Measurements from ENCODE around the gene RASA3. TPM values are rescaled to one million over a fixed set of nuclear protein-coding genes. Genes with fewer than 3 reads are reported as not detected.
"Not testable (repeated sequence)": the region's sequence is repeated elsewhere in the genome, so short reads cannot be mapped to it uniquely, and the experiment has no call there.

The RASA3 gene
- total and polyA plus RNA-seq, 12 donors: 6.8 to 16.9 (median 10.3) TPM

GRCh38 chr13:114099191-114099590 lies 33.2 kb downstream of the RASA3 start:
- peak overlapping the region in 8 of 10 donors; percentile 56 to 80 (median 66) for H3K27ac ChIP-seq
- peaks cover 9 to 33% (median 19%) of the 10 kb centered on the region in 9 donors for H3K4me1 ChIP-seq
- no peak overlapping the region for H3K4me3 ChIP-seq
- H3K27me3 ChIP-seq: no peaks in the 10 kb centered on the region
- DNase-seq (peak; percentile 70 to 89), ATAC-seq (peak; percentile 88 to 94 (median 90))
- no peaks in the 10 kb centered on the region for H3K36me3 ChIP-seq
- H3K9me3 ChIP-seq: peaks cover 0 to 2% (median 0%) of the 10 kb centered on the region in 11 donors
- WGBS, 2 donors: 20 to 27% methylated on average over 15 of the region's 15 CpGs
- TF ChIP-seq, protein P1, sequence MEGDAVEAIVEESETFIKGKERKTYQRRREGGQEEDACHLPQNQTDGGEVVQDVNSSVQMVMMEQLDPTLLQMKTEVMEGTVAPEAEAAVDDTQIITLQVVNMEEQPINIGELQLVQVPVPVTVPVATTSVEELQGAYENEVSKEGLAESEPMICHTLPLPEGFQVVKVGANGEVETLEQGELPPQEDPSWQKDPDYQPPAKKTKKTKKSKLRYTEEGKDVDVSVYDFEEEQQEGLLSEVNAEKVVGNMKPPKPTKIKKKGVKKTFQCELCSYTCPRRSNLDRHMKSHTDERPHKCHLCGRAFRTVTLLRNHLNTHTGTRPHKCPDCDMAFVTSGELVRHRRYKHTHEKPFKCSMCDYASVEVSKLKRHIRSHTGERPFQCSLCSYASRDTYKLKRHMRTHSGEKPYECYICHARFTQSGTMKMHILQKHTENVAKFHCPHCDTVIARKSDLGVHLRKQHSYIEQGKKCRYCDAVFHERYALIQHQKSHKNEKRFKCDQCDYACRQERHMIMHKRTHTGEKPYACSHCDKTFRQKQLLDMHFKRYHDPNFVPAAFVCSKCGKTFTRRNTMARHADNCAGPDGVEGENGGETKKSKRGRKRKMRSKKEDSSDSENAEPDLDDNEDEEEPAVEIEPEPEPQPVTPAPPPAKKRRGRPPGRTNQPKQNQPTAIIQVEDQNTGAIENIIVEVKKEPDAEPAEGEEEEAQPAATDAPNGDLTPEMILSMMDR (IDR thresholded peaks at IDR 0.05): no peak
- intact Hi-C loops (cut with DNase I): no loop called here

GRCh38 chr13:114098689-114099056 lies 33.8 kb downstream of the RASA3 start:
- intact Hi-C loops (cut with DNase I); ATAC-seq; H3K27me3 ChIP-seq; H3K4me3 ChIP-seq; H3K9me3 ChIP-seq; H3K36me3 ChIP-seq: not testable (repeated sequence)
- Histone ChIP-seq H3K27ac (peak overlapping the region in 8 of 10 donors; percentile 56 to 80 (median 66)), H3K4me1 (peaks cover 9 to 33% (median 19%) of the 10 kb centered on the region in 9 donors)
- DNase-seq: peak in 1 of 2 donors; percentile 6
- WGBS, 2 donors: 64 to 74% methylated on average over 8 to 11 of the region's 14 CpGs

GRCh38 chr13:114097893-114098688 lies 34.3 kb downstream of the RASA3 start:
- no peak for ATAC-seq
- H3K4me3 ChIP-seq: no peak overlapping the region
- H3K27me3 ChIP-seq: no peaks in the 10 kb centered on the region
- TF ChIP-seq, protein P1 (IDR thresholded peaks at IDR 0.05): no peak
- peaks cover 0 to 13% (median 4%) of the 10 kb centered on the region in 11 donors for H3K9me3 ChIP-seq
- DNase-seq: peak in 1 of 2 donors; percentile 8
- WGBS, 2 donors: 88% methylated on average over 27 of the region's 27 CpGs
- H3K4me1 ChIP-seq: peaks cover 9 to 33% (median 19%) of the 10 kb centered on the region in 9 donors
- intact Hi-C loops (cut with DNase I): no loop called here
- H3K36me3 ChIP-seq: no peaks in the 10 kb centered on the region
- peak overlapping the region in 8 of 10 donors; percentile 56 to 80 (median 66) for H3K27ac ChIP-seq

DNA sequence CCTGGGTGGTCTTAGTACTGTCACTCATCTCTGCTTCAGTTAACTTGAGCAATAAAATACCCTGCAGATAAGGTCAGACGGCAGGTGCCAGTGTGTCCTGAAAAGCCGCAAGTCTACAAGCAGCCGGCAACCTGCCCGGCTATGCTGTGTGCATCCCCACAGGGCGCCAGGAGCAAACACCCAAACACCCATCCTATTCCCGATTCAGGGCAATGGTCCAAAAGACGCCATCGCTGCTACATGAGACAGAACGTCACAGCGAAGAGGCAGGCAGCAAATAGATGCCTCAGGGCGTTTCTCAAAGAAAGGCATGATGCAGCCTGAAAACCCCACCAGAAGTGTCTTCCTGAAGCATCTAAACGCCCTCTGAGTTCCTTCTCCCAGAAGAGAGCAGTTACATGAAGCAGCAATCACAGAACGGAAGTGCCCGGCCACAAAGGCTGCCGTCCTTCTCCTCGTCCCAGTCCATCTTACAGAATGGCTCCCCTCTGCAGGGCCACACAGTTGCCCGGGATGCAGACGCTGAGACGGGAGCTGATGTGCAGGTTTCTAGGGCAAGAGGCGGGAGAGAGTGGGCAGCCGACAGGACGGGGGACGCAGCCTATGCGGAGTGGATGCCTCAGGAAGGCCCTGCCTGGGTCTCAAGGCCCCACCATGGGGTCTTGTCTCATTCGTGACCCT lies 35.1 kb downstream of the RASA3 start:
- Histone ChIP-seq H3K36me3 (no peaks in the 10 kb centered on the region), H3K4me1 (peaks cover 9 to 33% (median 19%) of the 10 kb centered on the region in 9 donors), H3K27ac (no peak overlapping the region), H3K27me3 (no peaks in the 10 kb centered on the region), H3K4me3 (no peak overlapping the region), H3K9me3 (peaks cover 0 to 20% (median 6%) of the 10 kb centered on the region in 11 donors)
- ATAC-seq: no peak
- TF ChIP-seq, protein P1 (IDR thresholded peaks at IDR 0.05): no peak
- intact Hi-C loops (cut with DNase I): no loop called here
- WGBS, 2 donors: 91 to 92% methylated on average over 25 of the region's 25 CpGs
- DNase-seq: no peak

Measured in heart right ventricle (tissue), 16 donors.